ENCODE measurements around the gene NUDT19.

GRCh38 chr19:32674153-32674930 lies 17.3 kb upstream of the NUDT19 start:
- TF ChIP-seq, protein P1, sequence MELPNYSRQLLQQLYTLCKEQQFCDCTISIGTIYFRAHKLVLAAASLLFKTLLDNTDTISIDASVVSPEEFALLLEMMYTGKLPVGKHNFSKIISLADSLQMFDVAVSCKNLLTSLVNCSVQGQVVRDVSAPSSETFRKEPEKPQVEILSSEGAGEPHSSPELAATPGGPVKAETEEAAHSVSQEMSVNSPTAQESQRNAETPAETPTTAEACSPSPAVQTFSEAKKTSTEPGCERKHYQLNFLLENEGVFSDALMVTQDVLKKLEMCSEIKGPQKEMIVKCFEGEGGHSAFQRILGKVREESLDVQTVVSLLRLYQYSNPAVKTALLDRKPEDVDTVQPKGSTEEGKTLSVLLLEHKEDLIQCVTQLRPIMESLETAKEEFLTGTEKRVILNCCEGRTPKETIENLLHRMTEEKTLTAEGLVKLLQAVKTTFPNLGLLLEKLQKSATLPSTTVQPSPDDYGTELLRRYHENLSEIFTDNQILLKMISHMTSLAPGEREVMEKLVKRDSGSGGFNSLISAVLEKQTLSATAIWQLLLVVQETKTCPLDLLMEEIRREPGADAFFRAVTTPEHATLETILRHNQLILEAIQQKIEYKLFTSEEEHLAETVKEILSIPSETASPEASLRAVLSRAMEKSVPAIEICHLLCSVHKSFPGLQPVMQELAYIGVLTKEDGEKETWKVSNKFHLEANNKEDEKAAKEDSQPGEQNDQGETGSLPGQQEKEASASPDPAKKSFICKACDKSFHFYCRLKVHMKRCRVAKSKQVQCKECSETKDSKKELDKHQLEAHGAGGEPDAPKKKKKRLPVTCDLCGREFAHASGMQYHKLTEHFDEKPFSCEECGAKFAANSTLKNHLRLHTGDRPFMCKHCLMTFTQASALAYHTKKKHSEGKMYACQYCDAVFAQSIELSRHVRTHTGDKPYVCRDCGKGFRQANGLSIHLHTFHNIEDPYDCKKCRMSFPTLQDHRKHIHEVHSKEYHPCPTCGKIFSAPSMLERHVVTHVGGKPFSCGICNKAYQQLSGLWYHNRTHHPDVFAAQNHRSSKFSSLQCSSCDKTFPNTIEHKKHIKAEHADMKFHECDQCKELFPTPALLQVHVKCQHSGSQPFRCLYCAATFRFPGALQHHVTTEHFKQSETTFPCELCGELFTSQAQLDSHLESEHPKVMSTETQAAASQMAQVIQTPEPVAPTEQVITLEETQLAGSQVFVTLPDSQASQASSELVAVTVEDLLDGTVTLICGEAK (IDR thresholded peaks at IDR 0.05; ENCODE audit: borderline replicate concordance) = no peak
- no peak for TF ChIP-seq SIN3A (IDR thresholded peaks at IDR 0.05; ENCODE audit: low read depth, low read length)
- no peak for TF ChIP-seq POLR2A (IDR thresholded peaks at IDR 0.05; ENCODE audit: low read depth, low read length)
- TF ChIP-seq, protein P2, sequence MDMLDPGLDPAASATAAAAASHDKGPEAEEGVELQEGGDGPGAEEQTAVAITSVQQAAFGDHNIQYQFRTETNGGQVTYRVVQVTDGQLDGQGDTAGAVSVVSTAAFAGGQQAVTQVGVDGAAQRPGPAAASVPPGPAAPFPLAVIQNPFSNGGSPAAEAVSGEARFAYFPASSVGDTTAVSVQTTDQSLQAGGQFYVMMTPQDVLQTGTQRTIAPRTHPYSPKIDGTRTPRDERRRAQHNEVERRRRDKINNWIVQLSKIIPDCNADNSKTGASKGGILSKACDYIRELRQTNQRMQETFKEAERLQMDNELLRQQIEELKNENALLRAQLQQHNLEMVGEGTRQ (IDR thresholded peaks at IDR 0.05; ENCODE audit: borderline replicate concordance, low read depth, low read length) = no peak
- TF ChIP-seq RAD51 (IDR thresholded peaks at IDR 0.05) = no peak
- TF ChIP-seq HDAC6 (IDR thresholded peaks at IDR 0.05; ENCODE audit: unreplicated experiment) = no peak
- no peak for TF ChIP-seq POLR2AphosphoS5 (IDR thresholded peaks at IDR 0.05; ENCODE audit: low read length)
- TF ChIP-seq CTCF (IDR thresholded peaks at IDR 0.05 in 2 of 3, conservative IDR thresholded peaks at IDR 0.05 in 1 of 3; ENCODE audit: control insufficient read depth in 2 of 3, extremely low read depth in 1 of 3, insufficient read depth in 1 of 3, low read depth in 3 of 3, low read length in 3 of 3) = no peak
- no peak for TF ChIP-seq FOXK2 (IDR thresholded peaks at IDR 0.05)
- no peak for TF ChIP-seq CBFB (IDR thresholded peaks at IDR 0.05; ENCODE audit: low read depth)
- TF ChIP-seq MYC (IDR thresholded peaks at IDR 0.05; ENCODE audit: insufficient read depth, insufficient read length, insufficient replicate concordance, low read length, severe bottlenecking) = no peak
- no peak for TF ChIP-seq EP300 (IDR thresholded peaks at IDR 0.05; ENCODE audit: borderline replicate concordance in 1 of 2, control insufficient read depth in 1 of 2, low read depth in 2 of 2, low read length in 2 of 2)
- no peak for TF ChIP-seq E2F8 (IDR thresholded peaks at IDR 0.05; ENCODE audit: low read depth, partially characterized antibody)
